GM12892 (cell line): Measurements from ENCODE around the gene NAT16.

Experiments
- POLR2A ChIP-seq: IDR thresholded peaks from 2 replicates; pipeline ENCODE4 v1.6.1; 2011; ENCODE audit warnings: low read depth, low read length, control low read depth
- POLR2AphosphoS5 ChIP-seq: IDR thresholded peaks from 2 replicates; pipeline ENCODE4 v1.6.1; 2011; ENCODE audit warnings: low read depth, low read length, control low read depth
- TAF1 ChIP-seq: IDR thresholded peaks from 2 replicates; pipeline ENCODE4 v1.6.1; 2011; ENCODE audit warnings: low read depth, mild to moderate bottlenecking, control low read depth, low read length, borderline replicate concordance

DNA sequence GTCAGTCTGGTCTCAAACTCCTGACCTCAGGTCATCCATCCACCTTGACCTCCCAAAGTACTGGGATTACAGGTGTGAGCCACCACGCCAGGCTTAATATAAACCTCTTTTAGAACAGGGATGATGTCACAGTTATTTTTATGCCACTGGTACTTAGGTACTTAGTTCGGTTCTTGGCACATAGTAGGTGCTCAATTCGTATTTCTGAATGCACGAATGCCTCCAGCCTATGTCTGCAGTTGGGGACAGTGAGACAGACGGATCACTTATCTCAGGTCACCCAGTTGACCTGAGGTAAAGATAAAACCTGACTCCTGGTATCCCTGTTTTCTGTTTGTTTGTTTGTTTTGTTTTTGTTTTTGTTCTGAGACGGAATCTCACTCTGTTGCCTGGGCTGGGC is 6.1 kb upstream of the NAT16 start:
- no peak for TF ChIP-seq POLR2AphosphoS5
- TF ChIP-seq POLR2A: no peak
- TF ChIP-seq TAF1: no peak
